Heart right ventricle (tissue), 16 donors: ENCODE data around the gene PRPF6. TPM values are rescaled to one million over a fixed set of nuclear protein-coding genes. Genes with fewer than 3 reads are reported as not detected.

Experiments used
- ATAC-seq, 8 donors: fragments of 200-7000 bp; cut with Tn5 transposase; one replicate each; pipeline ENCODE4 v1.9.1; 2020; ENCODE audit warnings: mild to moderate bottlenecking in 8 of 8, moderate library complexity in 8 of 8, moderate number of reproducible peaks in 1 of 8
- DNase-seq, 2 donors: peaks; one replicate each; pipeline ENCODE4 v3.0.0-alpha.2; 2020
- H3K27ac ChIP-seq, 10 donors: fragments of 200-600 bp; sonication (generic) in 2 of 10; one replicate each; pipeline versions ENCODE4 v1.5.0 to v1.8.0; 2020 to 2022; ENCODE audit warnings: mild to moderate bottlenecking in 3 of 10
- H3K27me3 ChIP-seq, 7 donors: fragments of 200-600 bp; one replicate each; pipeline ENCODE4 v1.8.0; 2021 to 2022; ENCODE audit warnings: mild to moderate bottlenecking in 2 of 7
- H3K36me3 ChIP-seq, 9 donors: fragments of 200-600 bp; sonication (generic) in 1 of 9; one replicate each; pipeline versions ENCODE4 v1.5.0 to v1.8.0; 2020 to 2022; ENCODE audit warnings: mild to moderate bottlenecking in 2 of 9
- H3K4me1 ChIP-seq, 9 donors: fragments of 200-600 bp; sonication (generic) in 1 of 9; one replicate each; pipeline versions ENCODE4 v1.5.0 to v1.8.0; 2020 to 2022; ENCODE audit warnings: mild to moderate bottlenecking in 4 of 9
- H3K4me3 ChIP-seq, 10 donors: fragments of 200-600 bp; sonication (generic) in 2 of 10; one replicate each; pipeline versions ENCODE4 v1.5.0 to v1.8.0; 2020 to 2022; ENCODE audit warnings: mild to moderate bottlenecking in 7 of 10, moderate library complexity in 2 of 10
- H3K9me3 ChIP-seq, 11 donors: fragments of 200-600 bp in 10 of 11; sonication (generic) in 2 of 11; one replicate each; pipeline versions ENCODE4 v1.5.0 to v1.8.0; 2013 to 2022; ENCODE audit warnings: mild to moderate bottlenecking in 2 of 11, control low read depth in 1 of 11, moderate library complexity in 1 of 11
- WGBS, 2 donors: extraction: QIAGEN DNeasy Blood & Tissue Kit; methylation state at CpG; one replicate each; pipeline ENCODE4 v1.1.7; 2013; ENCODE audit warnings: inconsistent platforms in 1 of 2; 5-methylcytosine and 5-hydroxymethylcytosine counted together
- intact Hi-C, 10 donors: fragments of 100-400 bp; cut with DNase I; formaldehyde crosslinking; loops; one replicate each; pipeline versions ENCODE4 v1.11.1 to v1.14.2; 2022
- polyA plus RNA-seq, 2 donors: library from polyadenylated mRNA; stranded (reverse); fragments of 200-250 nt; gene quantifications; one replicate each; pipeline ENCODE4 v1.2.3, GENCODE V29; 2013
- total RNA-seq, 10 donors: library from RNA; stranded (reverse); fragmentation: NEBNext Ultra II Directional in 3 of 10; extraction: Animal tissue kit (Norgen Biotek cat#: 25700) in 3 of 10; gene quantifications; one replicate each; pipeline versions ENCODE4 v1.2.1 to v1.2.4, GENCODE V29; 2021 to 2023
- TF ChIP-seq, protein P1 (sequence below), 9 donors: fragments of 200-600 bp; sonication (generic) in 2 of 9; IDR thresholded peaks; one replicate each; pipeline versions ENCODE4 v1.5.0 to v1.8.0; 2021 to 2022; ENCODE audit warnings: antibody characterized with exemption in 9 of 9, mild to moderate bottlenecking in 5 of 9, moderate library complexity in 1 of 9
- donor health status: Arrhythmogenic right ventricular cardiomyopathy.
- donor health status: ischemic (EF 13 %, LVEDD 7.1; RV severe dilation, severe dysfunction).
- donor health status: healthy with polysubstance abuse.
- donor health status: DM: no; HTN: yes; CAD: no.
- donor health status: DM: no; HTN: no; CAD: no.
- donor health status: ischemic (EF 25% LVEDD 6.9; RV normal size, moderate dysfunction).
- donor health status: ischemic (EF 25% LVEDD 5.7; RV mildly dilated, moderate dysfunction).
- donor health status: healthy.
- donor health status: DM: yes; HTN: yes; CAD: no.
- donor health status: Ischemic cardiomyopathy.
- donor health status: ischemic (EF 35%, LVEDD 5.7; RV mildly dilated, moderate dysfunction).
- donor health status: nonischemic (EF 11% LVEDD 7.7; RV severe dilation, severe dysfunction).
- donor health status: DM: yes; HTN: yes; CAD: no.
- donor health status: PGD.
- donor health status: ischemic (EF 29% LVEDD 5.4; RV normal size, mild dysfunction).
- donor health status: nonischemic (EF 23%, LVEDD 6.1; RV moderate dilation, normal function).

The PRPF6 gene
- total and polyA plus RNA-seq, 12 donors = 27.8 to 53.6 (median 48.1) TPM

- DNase-seq (peak; percentile 81 to 87), ATAC-seq (peak; percentile 40 to 63 (median 54))
- no peaks in the 10 kb centered on the region for H3K9me3 ChIP-seq
- H3K36me3 ChIP-seq = no peaks in the 10 kb centered on the region
- peak overlapping the region in 9 of 10 donors; percentile 16 to 47 (median 39) for H3K4me3 ChIP-seq
- WGBS, 2 donors = 43 to 47% methylated on average over 22 of the region's 22 CpGs
- peaks cover 2 to 67% (median 44%) of the 10 kb centered on the region in 9 donors for H3K4me1 ChIP-seq
- H3K27me3 ChIP-seq = peaks cover 0 to 57% (median 18%) of the 10 kb centered on the region in 7 donors
- TF ChIP-seq, protein P1, sequence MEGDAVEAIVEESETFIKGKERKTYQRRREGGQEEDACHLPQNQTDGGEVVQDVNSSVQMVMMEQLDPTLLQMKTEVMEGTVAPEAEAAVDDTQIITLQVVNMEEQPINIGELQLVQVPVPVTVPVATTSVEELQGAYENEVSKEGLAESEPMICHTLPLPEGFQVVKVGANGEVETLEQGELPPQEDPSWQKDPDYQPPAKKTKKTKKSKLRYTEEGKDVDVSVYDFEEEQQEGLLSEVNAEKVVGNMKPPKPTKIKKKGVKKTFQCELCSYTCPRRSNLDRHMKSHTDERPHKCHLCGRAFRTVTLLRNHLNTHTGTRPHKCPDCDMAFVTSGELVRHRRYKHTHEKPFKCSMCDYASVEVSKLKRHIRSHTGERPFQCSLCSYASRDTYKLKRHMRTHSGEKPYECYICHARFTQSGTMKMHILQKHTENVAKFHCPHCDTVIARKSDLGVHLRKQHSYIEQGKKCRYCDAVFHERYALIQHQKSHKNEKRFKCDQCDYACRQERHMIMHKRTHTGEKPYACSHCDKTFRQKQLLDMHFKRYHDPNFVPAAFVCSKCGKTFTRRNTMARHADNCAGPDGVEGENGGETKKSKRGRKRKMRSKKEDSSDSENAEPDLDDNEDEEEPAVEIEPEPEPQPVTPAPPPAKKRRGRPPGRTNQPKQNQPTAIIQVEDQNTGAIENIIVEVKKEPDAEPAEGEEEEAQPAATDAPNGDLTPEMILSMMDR (IDR thresholded peaks at IDR 0.05) = peak in 1 of 9 donors; percentile 9
- H3K27ac ChIP-seq = peak overlapping the region; percentile 80 to 98 (median 90)
- intact Hi-C loops = loop anchor here in 4 of 10 donors (2.0 to 10.0 kb wide), 4 partner anchors 15 to 421 kb away; partner anchors contain the start of gene PRPF6 (in 1 of the 4)
These were observed 75.1 kb downstream of the PRPF6 start for GRCh38 chr20:64055893-64056638.

- peak overlapping the region; percentile 80 to 98 (median 90) for H3K27ac ChIP-seq
- H3K36me3 ChIP-seq = no peaks in the 10 kb centered on the region
- DNase-seq = no peak
- peak overlapping the region in 9 of 10 donors; percentile 22 to 47 (median 39) for H3K4me3 ChIP-seq
- TF ChIP-seq, protein P1 (IDR thresholded peaks at IDR 0.05) = no peak
- ATAC-seq = peak in 6 of 8 donors; percentile 1 to 34 (median 12)
- H3K4me1 ChIP-seq = peaks cover 2 to 64% (median 44%) of the 10 kb centered on the region in 9 donors
- intact Hi-C loops = loop anchor here in 4 of 10 donors (2.0 to 10.0 kb wide), 4 partner anchors 16 to 422 kb away; partner anchors contain the start of gene PRPF6 (in 1 of the 4)
- H3K27me3 ChIP-seq = peaks cover 0 to 52% (median 18%) of the 10 kb centered on the region in 7 donors
- WGBS, 2 donors = 44 to 45% methylated on average over 7 of the region's 7 CpGs
- no peaks in the 10 kb centered on the region for H3K9me3 ChIP-seq
These were observed 75.6 kb downstream of the PRPF6 start for GRCh38 chr20:64056639-64056888.

- 41 to 49% methylated on average over 39 of the region's 39 CpGs for WGBS, 2 donors
- H3K36me3 ChIP-seq = no peaks in the 10 kb centered on the region
- intact Hi-C loops = loop anchor here in 4 of 10 donors (1.0 to 10.0 kb wide), 5 partner anchors 16 to 422 kb away; partner anchors contain the start of gene PRPF6 (in 1 of the 4)
- ATAC-seq (peak in 7 of 8 donors; percentile 4 to 29 (median 13)), DNase-seq (no peak)
- peak overlapping the region; percentile 80 to 98 (median 90) for H3K27ac ChIP-seq
- peak overlapping the region; percentile 12 to 47 (median 38) for H3K4me3 ChIP-seq
- TF ChIP-seq, protein P1 (IDR thresholded peaks at IDR 0.05) = no peak
- peaks cover 2 to 65% (median 42%) of the 10 kb centered on the region in 9 donors for H3K4me1 ChIP-seq
- H3K27me3 ChIP-seq = peaks cover 0 to 47% (median 18%) of the 10 kb centered on the region in 7 donors
- H3K9me3 ChIP-seq = no peaks in the 10 kb centered on the region
These were observed 76.1 kb downstream of the PRPF6 start for GRCh38 chr20:64056889-64057627.
